Measurements from ENCODE around the gene OCA2. TPM values are rescaled to one million over a fixed set of nuclear protein-coding genes. Genes with fewer than 3 reads are reported as not detected.

The OCA2 gene
- total and polyA plus RNA-seq, 10 donors = 0.39 to 3.0 (median 1.0) TPM

GRCh38 chr15:27878841-27879240 is 220.3 kb downstream of the OCA2 start:
- Histone ChIP-seq H3K27me3 (replicated peaks in 1 of 7) (no peaks in the 10 kb centered on the region), H3K36me3 (no peaks in the 10 kb centered on the region), H3K4me3 (no peak overlapping the region), H3K4me1 (no peaks in the 10 kb centered on the region), H3K9me3 (peaks cover 0 to 32% (median 10%) of the 10 kb centered on the region in 8 donors), H3K27ac (no peak overlapping the region)
- WGBS, 5 donors = 55 to 81% (median 79%) methylated on average over 5 of the region's 5 CpGs
- no peak for DNase-seq
- TF ChIP-seq POLR2AphosphoS5 (IDR thresholded peaks at IDR 0.05) (no peak), CTCF (IDR thresholded peaks at IDR 0.05 in 8 of 11, conservative IDR thresholded peaks at IDR 0.05 in 3 of 11) (no peak), POLR2A (IDR thresholded peaks at IDR 0.05) (no peak)
- intact Hi-C loops (cut with DNase I; ENCODE audit: low total_unique reads) = no loop called here

- no peak for DNase-seq
- intact Hi-C loops (cut with DNase I; ENCODE audit: low total_unique reads) = no loop called here
These were observed 225.3 kb downstream of the OCA2 start for GRCh38 chr15:27873828-27874227.

GRCh38 chr15:27873039-27873438 is 226.1 kb downstream of the OCA2 start:
- DNase-seq = no peak
- no peaks in the 10 kb centered on the region for H3K4me1 ChIP-seq
- H3K9me3 ChIP-seq = no peaks in the 10 kb centered on the region
- 81 to 95% (median 89%) methylated on average over 7 of the region's 7 CpGs for WGBS, 5 donors
- H3K27ac ChIP-seq = no peak overlapping the region
- H3K36me3 ChIP-seq = no peaks in the 10 kb centered on the region
- TF ChIP-seq CTCF (IDR thresholded peaks at IDR 0.05 in 8 of 11, conservative IDR thresholded peaks at IDR 0.05 in 3 of 11) = no peak
- no peak overlapping the region for H3K4me3 ChIP-seq
- intact Hi-C loops (cut with DNase I; ENCODE audit: low total_unique reads) = no loop called here
- no peaks in the 10 kb centered on the region for H3K27me3 ChIP-seq (replicated peaks in 1 of 7)

More at GRCh38 chr15:27873828-27874227, 225.3 kb downstream of the OCA2 start:
- no peak for TF ChIP-seq POLR2AphosphoS5 (IDR thresholded peaks at IDR 0.05)
- Histone ChIP-seq H3K9me3 (no peaks in the 10 kb centered on the region), H3K4me3 (no peak overlapping the region), H3K4me1 (no peaks in the 10 kb centered on the region), H3K36me3 (no peaks in the 10 kb centered on the region), H3K27ac (no peak overlapping the region), H3K27me3 (replicated peaks in 1 of 7) (no peaks in the 10 kb centered on the region)

GRCh38 chr15:27872355-27872754 is 226.8 kb downstream of the OCA2 start:
- no peak for DNase-seq
- Histone ChIP-seq H3K27me3 (replicated peaks in 1 of 7) (no peaks in the 10 kb centered on the region), H3K4me3 (no peak overlapping the region), H3K36me3 (no peaks in the 10 kb centered on the region), H3K27ac (no peak overlapping the region), H3K4me1 (no peaks in the 10 kb centered on the region), H3K9me3 (no peaks in the 10 kb centered on the region)
- 85 to 95% (median 91%) methylated on average over 9 of the region's 9 CpGs for WGBS, 5 donors
- intact Hi-C loops (cut with DNase I; ENCODE audit: low total_unique reads) = no loop called here
- TF ChIP-seq POLR2A (IDR thresholded peaks at IDR 0.05) (no peak), CTCF (IDR thresholded peaks at IDR 0.05 in 8 of 11, conservative IDR thresholded peaks at IDR 0.05 in 3 of 11) (no peak), POLR2AphosphoS5 (IDR thresholded peaks at IDR 0.05) (no peak)

GRCh38 chr15:27871902-27872260 is 227.2 kb downstream of the OCA2 start:
- no peaks in the 10 kb centered on the region for H3K36me3 ChIP-seq
- no peaks in the 10 kb centered on the region for H3K9me3 ChIP-seq
- intact Hi-C loops (cut with DNase I; ENCODE audit: low total_unique reads) = no loop called here
- no peak overlapping the region for H3K4me3 ChIP-seq
- WGBS, 5 donors = 76 to 89% (median 84%) methylated on average over 5 of the region's 5 CpGs
- no peaks in the 10 kb centered on the region for H3K27me3 ChIP-seq (replicated peaks in 1 of 7)
- no peak for DNase-seq
- no peaks in the 10 kb centered on the region for H3K4me1 ChIP-seq
- no peak overlapping the region for H3K27ac ChIP-seq
- no peak for TF ChIP-seq POLR2AphosphoS5 (IDR thresholded peaks at IDR 0.05)
- no peak for TF ChIP-seq CTCF (IDR thresholded peaks at IDR 0.05 in 8 of 11, conservative IDR thresholded peaks at IDR 0.05 in 3 of 11)
- no peak for TF ChIP-seq POLR2A (IDR thresholded peaks at IDR 0.05)
